Astrocyte (in vitro differentiated cells and primary cell): Measurements from ENCODE around the gene GSTK1.

Source experiments
- EZH2 ChIP-seq: IDR thresholded peaks from 2 replicates; pipeline ENCODE4 v1.6.1; 2012; ENCODE audit warnings: mild to moderate bottlenecking, low read length, inconsistent platforms; ENCODE audit not compliant: insufficient read depth
- TF ChIP-seq, protein P1 (sequence below): IDR thresholded peaks from 2 replicates; pipeline ENCODE4 v1.5.1; 2011; ENCODE audit warnings: low read depth, mild to moderate bottlenecking, inconsistent platforms, low read length, moderate library complexity; ENCODE audit not compliant: insufficient read depth

- TF ChIP-seq, protein P1, sequence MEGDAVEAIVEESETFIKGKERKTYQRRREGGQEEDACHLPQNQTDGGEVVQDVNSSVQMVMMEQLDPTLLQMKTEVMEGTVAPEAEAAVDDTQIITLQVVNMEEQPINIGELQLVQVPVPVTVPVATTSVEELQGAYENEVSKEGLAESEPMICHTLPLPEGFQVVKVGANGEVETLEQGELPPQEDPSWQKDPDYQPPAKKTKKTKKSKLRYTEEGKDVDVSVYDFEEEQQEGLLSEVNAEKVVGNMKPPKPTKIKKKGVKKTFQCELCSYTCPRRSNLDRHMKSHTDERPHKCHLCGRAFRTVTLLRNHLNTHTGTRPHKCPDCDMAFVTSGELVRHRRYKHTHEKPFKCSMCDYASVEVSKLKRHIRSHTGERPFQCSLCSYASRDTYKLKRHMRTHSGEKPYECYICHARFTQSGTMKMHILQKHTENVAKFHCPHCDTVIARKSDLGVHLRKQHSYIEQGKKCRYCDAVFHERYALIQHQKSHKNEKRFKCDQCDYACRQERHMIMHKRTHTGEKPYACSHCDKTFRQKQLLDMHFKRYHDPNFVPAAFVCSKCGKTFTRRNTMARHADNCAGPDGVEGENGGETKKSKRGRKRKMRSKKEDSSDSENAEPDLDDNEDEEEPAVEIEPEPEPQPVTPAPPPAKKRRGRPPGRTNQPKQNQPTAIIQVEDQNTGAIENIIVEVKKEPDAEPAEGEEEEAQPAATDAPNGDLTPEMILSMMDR = peak; percentile 24
- TF ChIP-seq EZH2 = no peak
Observed at GRCh38 chr7:143299840-143300239, 36.6 kb downstream of the GSTK1 start.
